Ishikawa (cell line): ENCODE results near the gene STEAP3.

Source experiments
- CEBPB ChIP-seq: IDR thresholded peaks from 2 replicates; pipeline ENCODE4 v1.6.1; 2012
- CREB1 ChIP-seq: IDR thresholded peaks from 2 replicates; pipeline ENCODE4 v1.6.1; 2012; ENCODE audit warnings: low read depth
- EGR1 ChIP-seq: IDR thresholded peaks from 2 replicates; pipeline ENCODE4 v1.6.1; 2012
- EP300 ChIP-seq: IDR thresholded peaks from 2 replicates; pipeline ENCODE4 v1.6.1; 2012; ENCODE audit warnings: borderline replicate concordance
- FOXM1 ChIP-seq: IDR thresholded peaks from 2 replicates; pipeline ENCODE4 v1.6.1; 2012; ENCODE audit warnings: low read depth, borderline replicate concordance
- MAX ChIP-seq: IDR thresholded peaks from 2 replicates; pipeline ENCODE4 v1.6.1; 2012
- NFIC ChIP-seq: IDR thresholded peaks from 2 replicates; pipeline ENCODE4 v1.6.1; 2012
- RAD21 ChIP-seq: IDR thresholded peaks from 2 replicates; pipeline ENCODE4 v1.6.1; 2012; ENCODE audit warnings: low read depth
- REST ChIP-seq: IDR thresholded peaks from 2 replicates; pipeline ENCODE4 v1.6.1; 2012; ENCODE audit warnings: low read depth, mild to moderate bottlenecking
- TAF1 ChIP-seq: IDR thresholded peaks from 2 replicates; pipeline ENCODE4 v1.6.1; 2012; ENCODE audit warnings: low read depth, mild to moderate bottlenecking
- TCF12 ChIP-seq: IDR thresholded peaks from 2 replicates; pipeline ENCODE4 v1.6.1; 2012; ENCODE audit warnings: low read depth
- TEAD4 ChIP-seq: IDR thresholded peaks from 2 replicates; pipeline ENCODE4 v1.6.1; 2012
- USF1 ChIP-seq: IDR thresholded peaks from 2 replicates; pipeline ENCODE4 v1.6.1; 2012
- YY1 ChIP-seq: IDR thresholded peaks from 2 replicates; pipeline ENCODE4 v1.6.1; 2012; ENCODE audit warnings: low read depth
- ZBTB7A ChIP-seq: IDR thresholded peaks from 2 replicates; pipeline ENCODE4 v1.6.1; 2012; ENCODE audit warnings: low read depth

Gene STEAP3

DNA sequence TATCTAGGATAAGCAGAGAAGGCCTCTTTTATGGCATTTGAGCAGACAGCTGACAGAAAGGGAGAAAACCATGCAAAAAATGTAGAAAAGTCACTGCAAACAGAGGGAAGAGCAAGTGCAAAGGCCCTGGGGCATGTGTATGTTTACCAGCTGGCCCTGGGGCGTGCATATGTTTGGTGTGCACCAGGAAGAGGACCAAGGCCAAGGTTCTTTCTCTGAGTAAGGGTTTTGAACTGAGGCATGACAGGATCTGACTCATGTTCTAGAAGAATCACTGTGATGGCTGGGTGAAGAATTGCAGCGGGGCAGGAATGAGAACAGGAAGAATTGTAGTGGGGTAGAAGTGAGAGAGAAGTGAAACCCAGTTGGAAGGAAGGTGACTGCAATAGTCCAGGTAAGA, 69.6 kb downstream of the STEAP3 start:
- no peak for TF ChIP-seq YY1
- no peak for TF ChIP-seq CREB1

DNA sequence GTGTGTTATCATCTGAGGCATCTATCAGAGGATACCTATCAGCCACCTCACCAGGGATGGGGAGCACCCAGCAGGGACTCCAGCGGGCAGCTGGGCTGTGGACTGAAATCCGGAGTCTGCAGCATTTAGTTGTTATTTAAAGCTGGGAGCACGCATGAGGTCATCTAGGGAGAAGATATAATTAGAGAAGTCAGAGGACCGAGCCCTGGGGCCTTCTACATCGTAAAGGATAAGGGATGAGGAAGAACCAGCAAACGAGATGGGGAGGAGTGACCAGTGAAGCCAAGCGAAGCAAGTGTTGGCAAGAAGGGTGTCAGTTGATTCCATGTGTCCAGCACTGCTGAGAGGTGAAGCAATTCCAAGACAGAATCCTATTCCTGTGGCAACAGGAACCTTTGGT, 70.3 kb downstream of the STEAP3 start:
- no peak for TF ChIP-seq RAD21
- TF ChIP-seq USF1: no peak
- no peak for TF ChIP-seq REST
- TF ChIP-seq MAX: no peak

GRCh38 chr2:119294671-119295070, 71.0 kb downstream of the STEAP3 start:
- no peak for TF ChIP-seq CEBPB
- TF ChIP-seq REST: no peak
- no peak for TF ChIP-seq TCF12
- TF ChIP-seq TAF1: no peak
- TF ChIP-seq ZBTB7A: no peak
- no peak for TF ChIP-seq FOXM1
- no peak for TF ChIP-seq TEAD4
- TF ChIP-seq MAX: no peak
- no peak for TF ChIP-seq YY1
- no peak for TF ChIP-seq EGR1
- no peak for TF ChIP-seq RAD21
- no peak for TF ChIP-seq NFIC
- TF ChIP-seq CREB1: no peak

DNA sequence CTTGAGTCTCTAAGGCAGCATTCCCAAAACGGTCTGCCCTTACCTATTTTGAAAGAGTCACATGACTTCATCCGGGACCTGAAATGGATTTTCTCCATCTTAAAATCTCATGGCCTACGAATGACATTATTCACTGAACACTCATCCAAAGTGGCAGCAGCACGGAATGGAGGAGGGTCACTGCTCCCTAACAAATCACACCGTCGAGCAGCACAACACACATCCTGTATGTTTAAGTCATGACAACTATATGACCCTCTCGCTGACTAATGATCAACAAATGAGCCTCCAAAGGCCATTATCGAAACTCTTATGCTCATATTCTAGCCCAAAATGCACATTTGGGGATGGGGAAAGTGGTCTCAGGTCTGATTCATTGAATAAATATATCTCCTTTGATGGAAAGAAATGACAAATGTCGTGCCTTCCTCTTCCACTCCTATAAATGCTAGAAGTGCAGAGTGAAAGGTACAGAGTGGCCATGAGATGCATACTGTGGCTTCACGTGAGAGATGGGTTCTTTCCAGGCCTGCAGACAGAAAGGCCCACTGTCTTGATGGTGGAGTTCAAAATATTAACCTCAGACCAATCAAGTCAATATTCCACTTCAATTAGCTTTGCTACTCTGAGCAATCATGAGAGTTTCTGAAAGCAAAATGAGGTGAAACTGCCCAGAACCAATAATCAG, 72.2 kb downstream of the STEAP3 start:
- TF ChIP-seq ZBTB7A (no peak), CREB1 (no peak), RAD21 (no peak), EGR1 (no peak)

DNA sequence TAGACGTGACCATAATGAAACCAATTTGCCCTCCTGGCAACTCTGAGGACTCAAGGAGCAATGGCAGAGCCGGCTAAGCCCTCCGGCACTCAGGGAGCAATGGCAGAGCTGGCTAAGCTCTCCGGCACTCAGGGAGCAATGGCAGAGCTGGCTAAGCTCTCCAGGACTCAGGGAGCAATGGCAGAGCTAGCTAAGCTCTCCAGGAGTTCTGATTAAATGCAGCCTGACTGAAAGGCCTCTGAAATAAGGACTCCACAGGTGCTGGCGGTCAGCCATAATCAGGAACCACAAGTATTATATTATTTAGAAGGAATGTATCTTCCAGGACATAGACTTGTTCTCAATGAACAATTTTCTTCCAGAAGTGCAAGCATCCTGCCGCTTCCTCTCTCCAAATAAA, 77.8 kb downstream of the STEAP3 start:
- no peak for TF ChIP-seq EGR1
- no peak for TF ChIP-seq YY1
- no peak for TF ChIP-seq FOXM1
- TF ChIP-seq NFIC: no peak
- no peak for TF ChIP-seq EP300
- no peak for TF ChIP-seq USF1
- no peak for TF ChIP-seq CREB1
- no peak for TF ChIP-seq CEBPB
- no peak for TF ChIP-seq TCF12
- TF ChIP-seq REST: no peak
- no peak for TF ChIP-seq MAX
- no peak for TF ChIP-seq TEAD4
- TF ChIP-seq TAF1: no peak
- no peak for TF ChIP-seq ZBTB7A
- TF ChIP-seq RAD21: no peak
